ENCODE data around the gene RAB43.
"Not testable (repeated sequence)": the region's sequence is repeated elsewhere in the genome, so short reads cannot be mapped to it uniquely, and the experiment has no call there.

Gene RAB43

GRCh38 chr3:129121792-129122411 lies at the start of gene RAB43:
Gene RAB43 (minus strand): TSS chr3:129121804. CDS start chr3:129121489, 315 bp downstream.
- Histone ChIP-seq H3K36me3 (ENCODE audit: control insufficient read depth, insufficient read depth, low read length) (peaks cover 15% of the 10 kb centered on the region; the same call in 1 of the 2 replicates), H3K4me1 (ENCODE audit: control insufficient read depth, insufficient read depth, low read length) (peaks cover 28% of the 10 kb centered on the region), H3K4me3 (ENCODE audit: low read depth, low read length) (peak within 1 kb of the TSS; percentile 85), H3K9ac (ENCODE audit: low read length) (peak within 1 kb of the TSS; percentile 78), H3K9me3 (ENCODE audit: control insufficient read depth, insufficient read depth, low read depth, low read length) (no peaks in the 10 kb centered on the region), H3K27me3 (ENCODE audit: control insufficient read depth, insufficient read depth, low read length) (no peaks in the 10 kb centered on the region), H3K27ac (ENCODE audit: low read depth, low read length) (peak within 1 kb of the TSS; percentile 45; the same call in 1 of the 2 replicates)

- peaks cover 49% of the 10 kb centered on the region for H3K36me3 ChIP-seq (ENCODE audit: control insufficient read depth, insufficient read depth, low read length)
- no peak overlapping the region for H3K9ac ChIP-seq (ENCODE audit: low read length)
- H3K4me1 ChIP-seq (ENCODE audit: control insufficient read depth, insufficient read depth, low read length) = no peaks in the 10 kb centered on the region
- no peak overlapping the region for H3K27ac ChIP-seq (ENCODE audit: low read depth, low read length)
- H3K27me3 ChIP-seq (ENCODE audit: control insufficient read depth, insufficient read depth, low read length) = no peaks in the 10 kb centered on the region
- no peaks in the 10 kb centered on the region for H3K9me3 ChIP-seq (ENCODE audit: control insufficient read depth, insufficient read depth, low read depth, low read length)
- no peak overlapping the region for H3K4me3 ChIP-seq (ENCODE audit: low read depth, low read length)
Observed at GRCh38 chr3:129166579-129167332, 45.2 kb upstream of the RAB43 start.

DNA sequence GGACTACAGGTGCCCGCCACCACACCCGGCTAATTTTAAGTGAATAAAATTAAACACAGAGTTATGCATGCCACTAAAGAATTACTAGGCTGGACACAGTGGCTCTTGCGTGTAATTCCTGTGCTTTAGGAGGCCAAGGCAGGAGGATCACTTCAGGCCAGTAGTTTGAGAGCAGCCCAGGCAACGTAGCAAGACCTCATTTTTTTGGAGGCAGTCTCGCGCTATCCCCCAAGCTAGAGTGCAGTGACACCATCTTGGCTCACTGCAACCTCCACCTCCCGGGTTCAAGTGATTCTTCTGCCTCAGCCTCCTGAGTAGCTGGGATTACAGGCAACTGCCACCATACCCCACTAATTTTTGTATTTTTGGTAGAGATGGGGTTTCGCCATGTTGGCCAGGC lies 44.0 kb upstream of the RAB43 start:
- not testable (repeated sequence) for H3K27ac ChIP-seq (ENCODE audit: low read depth, low read length); H3K9ac ChIP-seq (ENCODE audit: low read length); H3K4me1 ChIP-seq (ENCODE audit: control insufficient read depth, insufficient read depth, low read length); H3K9me3 ChIP-seq (ENCODE audit: control insufficient read depth, insufficient read depth, low read depth, low read length); H3K4me3 ChIP-seq (ENCODE audit: low read depth, low read length); H3K27me3 ChIP-seq (ENCODE audit: control insufficient read depth, insufficient read depth, low read length)
- H3K36me3 ChIP-seq (ENCODE audit: control insufficient read depth, insufficient read depth, low read length) = peaks cover 38% of the 10 kb centered on the region

GRCh38 chr3:129164500-129164899 lies 42.9 kb upstream of the RAB43 start:
- Histone ChIP-seq H3K27ac (ENCODE audit: low read depth, low read length) (no peak overlapping the region), H3K9ac (ENCODE audit: low read length) (no peak overlapping the region), H3K27me3 (ENCODE audit: control insufficient read depth, insufficient read depth, low read length) (no peaks in the 10 kb centered on the region), H3K4me3 (ENCODE audit: low read depth, low read length) (no peak overlapping the region), H3K9me3 (ENCODE audit: control insufficient read depth, insufficient read depth, low read depth, low read length) (no peaks in the 10 kb centered on the region), H3K4me1 (ENCODE audit: control insufficient read depth, insufficient read depth, low read length) (no peaks in the 10 kb centered on the region), H3K36me3 (ENCODE audit: control insufficient read depth, insufficient read depth, low read length) (peaks cover 27% of the 10 kb centered on the region)

DNA sequence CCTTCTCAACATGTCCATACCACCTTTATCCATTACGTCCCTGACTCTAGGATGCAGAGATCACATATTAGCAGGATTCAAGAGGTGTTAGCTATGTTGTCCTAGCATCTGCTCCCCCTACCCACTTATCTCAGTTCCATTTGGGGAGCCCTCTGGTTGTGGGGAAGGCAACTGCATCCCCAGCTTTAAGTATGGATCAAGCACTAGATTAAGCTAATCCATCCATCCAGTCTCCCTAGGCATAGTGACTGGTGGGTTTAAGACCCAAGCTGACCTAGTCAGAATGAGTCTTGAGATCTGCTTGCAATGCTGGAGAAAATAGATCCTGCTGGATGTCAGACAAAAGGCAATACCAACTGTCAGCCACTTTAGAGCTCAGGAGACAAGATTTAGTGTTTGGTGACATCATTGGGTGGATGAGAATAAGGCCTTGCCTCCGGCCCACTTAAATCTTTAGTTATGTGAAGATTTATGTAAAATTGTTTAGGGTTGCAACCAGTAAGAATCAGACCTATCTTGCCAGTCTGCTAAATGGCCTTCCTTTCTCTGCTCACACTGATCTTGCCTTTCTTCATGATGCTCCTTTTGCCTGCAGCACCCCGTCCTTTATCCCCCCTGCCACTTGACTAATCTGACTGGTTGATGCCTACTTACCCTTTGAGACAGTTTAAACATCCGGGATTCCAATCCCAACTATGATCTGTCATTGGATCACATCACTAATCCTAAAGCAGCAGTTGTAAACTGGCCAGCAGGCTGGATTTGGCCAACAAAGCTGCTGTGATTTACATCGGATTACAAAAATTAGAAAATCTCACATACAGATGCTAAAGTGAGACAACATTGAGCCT lies 41.4 kb upstream of the RAB43 start:
- Histone ChIP-seq H3K27ac (ENCODE audit: low read depth, low read length) (no peak overlapping the region), H3K9me3 (ENCODE audit: control insufficient read depth, insufficient read depth, low read depth, low read length) (no peaks in the 10 kb centered on the region), H3K9ac (ENCODE audit: low read length) (no peak overlapping the region), H3K36me3 (ENCODE audit: control insufficient read depth, insufficient read depth, low read length) (peaks cover 25% of the 10 kb centered on the region), H3K4me3 (ENCODE audit: low read depth, low read length) (no peak overlapping the region), H3K4me1 (ENCODE audit: control insufficient read depth, insufficient read depth, low read length) (no peaks in the 10 kb centered on the region), H3K27me3 (ENCODE audit: control insufficient read depth, insufficient read depth, low read length) (no peaks in the 10 kb centered on the region)

- Histone ChIP-seq H3K4me1 (ENCODE audit: control insufficient read depth, insufficient read depth, low read length) (no peaks in the 10 kb centered on the region), H3K27ac (ENCODE audit: low read depth, low read length) (peak overlapping the region; percentile 98), H3K27me3 (ENCODE audit: control insufficient read depth, insufficient read depth, low read length) (no peaks in the 10 kb centered on the region), H3K9me3 (ENCODE audit: control insufficient read depth, insufficient read depth, low read depth, low read length) (no peaks in the 10 kb centered on the region), H3K4me3 (ENCODE audit: low read depth, low read length) (peak overlapping the region; percentile 91), H3K36me3 (ENCODE audit: control insufficient read depth, insufficient read depth, low read length) (peaks cover 23% of the 10 kb centered on the region), H3K9ac (ENCODE audit: low read length) (peak overlapping the region; percentile 96)
Observed at GRCh38 chr3:129161860-129162271, 40.3 kb upstream of the RAB43 start.

DNA sequence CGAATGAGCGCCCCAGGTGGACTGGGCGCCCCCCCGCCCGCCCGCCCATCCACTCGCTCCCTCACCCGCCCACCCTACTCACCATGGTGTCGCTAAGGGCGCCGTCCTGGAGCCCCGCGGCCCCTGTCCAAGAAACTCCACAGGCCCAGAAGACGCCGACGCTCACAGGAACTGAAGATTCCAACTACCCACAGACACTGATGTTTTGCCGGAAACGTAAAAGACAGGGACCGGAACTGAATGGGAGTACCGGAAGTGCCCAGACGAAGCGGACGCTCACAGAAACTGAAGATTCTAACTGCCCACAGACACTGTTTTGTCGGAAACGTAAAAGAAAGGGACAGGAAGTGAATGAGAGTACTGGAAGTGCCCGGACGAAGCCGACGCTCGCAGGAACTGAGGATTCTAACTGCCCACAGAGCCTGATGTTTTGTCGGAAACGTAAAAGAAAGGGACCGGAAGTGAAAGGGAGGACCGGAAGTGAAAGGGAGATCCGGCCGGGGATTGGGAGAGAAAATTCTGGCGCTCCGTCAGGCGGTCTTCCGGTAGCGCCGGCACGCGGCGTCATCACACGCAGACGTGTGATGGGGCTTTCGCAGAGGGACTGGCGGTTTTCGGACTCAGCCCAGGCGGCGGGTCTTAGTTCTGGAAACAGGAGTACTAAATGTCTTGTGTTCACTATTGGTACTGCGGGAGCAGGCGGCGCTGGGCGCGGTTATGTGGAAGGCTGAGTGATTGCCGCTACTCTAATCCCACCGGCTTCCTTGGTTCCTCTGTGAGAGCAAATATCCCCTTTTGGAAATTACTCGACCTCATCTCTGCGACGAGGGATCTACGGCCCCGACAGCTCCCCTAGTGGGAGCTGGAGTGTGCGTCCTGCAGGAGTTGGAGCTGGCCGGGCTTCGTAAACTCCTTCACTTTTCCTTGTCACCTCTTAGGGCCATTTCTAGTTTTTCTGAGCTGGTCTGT lies 39.6 kb upstream of the RAB43 start, which contains the start of gene ISY1:
TSS of gene ISY1 (minus strand) at position 173 of the 969 bp plus-strand sequence. CDS start at position 85, 88 bp downstream.
- H3K9ac ChIP-seq (ENCODE audit: low read length) = peak within 1 kb of the TSS; percentile 96
- H3K9me3 ChIP-seq (ENCODE audit: control insufficient read depth, insufficient read depth, low read depth, low read length) = no peaks in the 10 kb centered on the region
- H3K36me3 ChIP-seq (ENCODE audit: control insufficient read depth, insufficient read depth, low read length) = peaks cover 24% of the 10 kb centered on the region
- peak within 1 kb of the TSS; percentile 98 for H3K27ac ChIP-seq (ENCODE audit: low read depth, low read length)
- no peaks in the 10 kb centered on the region for H3K27me3 ChIP-seq (ENCODE audit: control insufficient read depth, insufficient read depth, low read length)
- no peaks in the 10 kb centered on the region for H3K4me1 ChIP-seq (ENCODE audit: control insufficient read depth, insufficient read depth, low read length)
- peak within 1 kb of the TSS; percentile 91 for H3K4me3 ChIP-seq (ENCODE audit: low read depth, low read length)

- Histone ChIP-seq H3K36me3 (ENCODE audit: control insufficient read depth, insufficient read depth, low read length) (peaks cover 25% of the 10 kb centered on the region), H3K4me1 (ENCODE audit: control insufficient read depth, insufficient read depth, low read length) (no peaks in the 10 kb centered on the region), H3K9ac (ENCODE audit: low read length) (no peak overlapping the region), H3K4me3 (ENCODE audit: low read depth, low read length) (no peak overlapping the region), H3K9me3 (ENCODE audit: control insufficient read depth, insufficient read depth, low read depth, low read length) (no peaks in the 10 kb centered on the region), H3K27ac (ENCODE audit: low read depth, low read length) (no peak overlapping the region), H3K27me3 (ENCODE audit: control insufficient read depth, insufficient read depth, low read length) (no peaks in the 10 kb centered on the region)
Observed at GRCh38 chr3:129144786-129145185, 23.2 kb upstream of the RAB43 start.

DNA sequence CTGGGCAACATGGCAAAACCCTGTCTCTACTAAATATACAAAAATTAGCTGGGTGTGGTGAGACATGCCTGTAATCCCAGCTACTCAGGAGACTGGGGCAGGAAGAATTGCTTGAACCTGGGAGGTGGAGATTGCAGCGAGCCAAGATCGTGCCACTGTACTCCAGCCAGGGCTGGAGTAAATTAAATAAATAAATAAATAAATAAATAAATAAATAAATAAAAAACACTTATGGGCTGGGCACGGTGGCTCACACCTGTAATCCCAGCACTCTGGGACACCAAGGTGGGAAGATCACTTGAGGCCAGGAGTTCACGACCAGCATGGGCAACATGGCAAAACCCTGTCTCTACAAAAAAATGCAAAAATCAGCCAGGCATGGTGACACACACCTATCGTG lies 19.4 kb upstream of the RAB43 start:
- not testable (repeated sequence) for H3K9ac ChIP-seq (ENCODE audit: low read length); H3K27me3 ChIP-seq (ENCODE audit: control insufficient read depth, insufficient read depth, low read length); H3K27ac ChIP-seq (ENCODE audit: low read depth, low read length); H3K9me3 ChIP-seq (ENCODE audit: control insufficient read depth, insufficient read depth, low read depth, low read length); H3K4me1 ChIP-seq (ENCODE audit: control insufficient read depth, insufficient read depth, low read length); H3K4me3 ChIP-seq (ENCODE audit: low read depth, low read length)
- peaks cover 27% of the 10 kb centered on the region for H3K36me3 ChIP-seq (ENCODE audit: control insufficient read depth, insufficient read depth, low read length)

GRCh38 chr3:129139911-129140310 lies 18.3 kb upstream of the RAB43 start:
- H3K36me3 ChIP-seq (ENCODE audit: control insufficient read depth, insufficient read depth, low read length) = peaks cover 22% of the 10 kb centered on the region
- no peaks in the 10 kb centered on the region for H3K27me3 ChIP-seq (ENCODE audit: control insufficient read depth, insufficient read depth, low read length)

More at GRCh38 chr3:129139911-129140310, 18.3 kb upstream of the RAB43 start:
- no peak overlapping the region for H3K4me3 ChIP-seq (ENCODE audit: low read depth, low read length)
- no peak overlapping the region for H3K9ac ChIP-seq (ENCODE audit: low read length)
- no peak overlapping the region for H3K27ac ChIP-seq (ENCODE audit: low read depth, low read length)
- H3K4me1 ChIP-seq (ENCODE audit: control insufficient read depth, insufficient read depth, low read length) = no peaks in the 10 kb centered on the region
- H3K9me3 ChIP-seq (ENCODE audit: control insufficient read depth, insufficient read depth, low read depth, low read length) = no peaks in the 10 kb centered on the region

Measured in HUES6 (cell line).